Activated gamma-delta T cell treated with anti-CD3 and anti-CD28 coated beads, Interleukin-2, amount 50 U/mL, for 16 hours (primary cell): ENCODE data around the gene SLC9B2.
"Not testable (repeated sequence)": the region's sequence is repeated elsewhere in the genome, so short reads cannot be mapped to it uniquely, and the experiment has no call there.

Experiments
- DNase-seq: peaks from one replicate; pipeline ENCODE4 v3.0.0-alpha.2; 2020; ENCODE audit warnings: low read depth

Gene SLC9B2

GRCh38 chr4:103019308-103020124 lies 57.0 kb downstream of the SLC9B2 start, which contains the start of gene SLC9B1:
TSS of gene SLC9B1 (minus strand) at chr4:103019705. CDS start at chr4:102991711, 27,994 bp downstream.
- peak; percentile 92 for DNase-seq

DNA sequence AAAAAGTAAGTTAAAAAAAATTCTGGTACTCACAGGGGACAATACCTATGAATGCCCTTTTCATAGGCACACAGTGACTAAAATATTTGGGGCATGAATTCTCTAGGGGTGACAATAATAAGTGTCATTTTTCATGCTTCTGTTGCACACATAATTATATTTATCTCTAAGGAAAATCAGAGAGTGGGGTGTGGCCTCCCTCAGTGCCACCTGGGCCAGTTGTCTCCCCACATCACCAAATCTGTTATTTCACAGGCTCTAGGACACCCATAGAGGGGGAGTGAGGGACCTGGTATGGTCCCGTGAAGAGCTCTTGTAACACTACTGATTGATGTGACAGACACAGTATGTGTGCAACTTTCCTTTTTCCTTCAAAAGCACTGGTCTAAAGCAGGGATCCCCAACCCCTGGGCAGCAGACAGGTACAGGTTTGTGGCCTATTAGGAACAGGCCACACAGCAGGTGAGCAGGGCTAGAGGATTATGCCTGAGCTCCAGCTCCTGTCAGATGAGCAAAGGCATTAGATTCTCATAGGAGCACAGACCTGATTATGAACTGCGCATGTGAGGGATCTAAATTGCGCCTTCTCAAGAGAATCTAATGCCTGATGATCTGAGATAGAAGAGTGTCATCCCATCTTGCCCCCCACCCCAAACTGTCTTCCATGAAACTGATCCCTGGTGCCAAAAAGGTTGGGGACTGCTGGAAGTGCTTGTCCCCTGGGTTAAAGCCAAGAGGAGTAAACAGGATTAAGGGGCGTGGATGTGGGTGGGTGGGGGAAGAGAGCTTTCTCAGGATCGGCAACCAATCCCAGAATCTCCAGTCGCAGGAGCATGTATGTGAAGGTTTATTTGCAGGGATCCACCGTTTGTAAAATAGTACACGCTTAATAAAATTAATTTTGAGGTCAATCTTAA lies 57.9 kb downstream of the SLC9B2 start:
- DNase-seq = no peak

DNA sequence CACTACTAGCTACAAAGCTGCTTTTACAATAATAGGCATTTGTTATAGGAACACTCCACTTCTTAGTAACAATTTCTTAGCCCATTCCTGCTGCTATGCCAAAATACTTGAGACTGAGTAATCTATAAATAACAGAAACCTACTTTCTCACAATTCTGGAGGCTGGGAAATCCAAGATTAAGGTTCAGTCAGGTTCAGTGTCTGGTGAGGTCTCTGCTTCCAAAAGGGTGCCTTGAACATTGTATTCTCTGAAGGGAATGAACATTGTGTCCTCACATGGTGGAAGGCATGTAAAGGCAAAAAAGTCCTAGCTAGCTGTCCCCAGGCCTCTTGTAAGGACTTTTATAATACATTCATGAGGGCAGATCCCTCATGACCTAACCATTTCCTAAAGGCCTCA lies 64.0 kb downstream of the SLC9B2 start:
- DNase-seq = no peak

DNA sequence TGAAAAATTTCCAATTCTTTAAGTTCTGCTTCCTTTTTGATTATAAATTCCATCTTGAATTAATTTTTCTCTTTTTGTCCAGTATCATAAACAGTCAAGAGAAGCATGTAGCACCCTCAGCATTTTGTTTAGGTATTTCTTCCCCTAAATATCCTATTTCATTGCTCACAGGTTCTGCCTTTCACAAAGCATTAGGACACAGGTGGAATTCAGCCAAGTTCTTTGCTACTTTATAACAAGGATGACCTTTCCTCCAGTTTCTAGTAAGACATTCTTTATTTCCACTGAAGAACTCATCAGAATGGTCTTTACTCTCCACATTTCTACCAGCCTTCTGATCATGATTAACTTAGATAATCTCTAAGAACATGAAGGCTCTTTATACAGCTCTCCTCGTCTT lies 64.5 kb downstream of the SLC9B2 start:
- DNase-seq = no peak

- DNase-seq = no peak
These were observed 65.1 kb downstream of the SLC9B2 start for GRCh38 chr4:103011378-103012025.

DNA sequence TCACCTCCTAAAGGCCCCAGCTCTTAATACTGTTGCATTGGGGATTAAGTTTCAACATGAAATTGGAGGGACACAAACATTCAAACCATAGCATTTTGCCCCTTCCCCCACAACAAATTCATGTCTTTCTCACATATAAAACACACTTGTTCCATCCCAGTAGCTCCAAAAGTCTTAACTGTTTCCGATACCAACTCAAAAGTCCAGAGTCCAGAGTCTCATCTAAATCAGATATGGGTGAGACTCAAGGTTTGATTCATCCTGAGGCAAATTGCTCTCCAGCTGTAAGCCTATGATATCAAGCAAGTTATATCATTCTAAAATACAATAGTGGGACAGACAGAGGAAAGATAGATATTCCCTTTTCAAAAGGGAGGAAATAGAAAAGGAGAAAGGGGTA lies 65.8 kb downstream of the SLC9B2 start:
- DNase-seq = no peak

DNA sequence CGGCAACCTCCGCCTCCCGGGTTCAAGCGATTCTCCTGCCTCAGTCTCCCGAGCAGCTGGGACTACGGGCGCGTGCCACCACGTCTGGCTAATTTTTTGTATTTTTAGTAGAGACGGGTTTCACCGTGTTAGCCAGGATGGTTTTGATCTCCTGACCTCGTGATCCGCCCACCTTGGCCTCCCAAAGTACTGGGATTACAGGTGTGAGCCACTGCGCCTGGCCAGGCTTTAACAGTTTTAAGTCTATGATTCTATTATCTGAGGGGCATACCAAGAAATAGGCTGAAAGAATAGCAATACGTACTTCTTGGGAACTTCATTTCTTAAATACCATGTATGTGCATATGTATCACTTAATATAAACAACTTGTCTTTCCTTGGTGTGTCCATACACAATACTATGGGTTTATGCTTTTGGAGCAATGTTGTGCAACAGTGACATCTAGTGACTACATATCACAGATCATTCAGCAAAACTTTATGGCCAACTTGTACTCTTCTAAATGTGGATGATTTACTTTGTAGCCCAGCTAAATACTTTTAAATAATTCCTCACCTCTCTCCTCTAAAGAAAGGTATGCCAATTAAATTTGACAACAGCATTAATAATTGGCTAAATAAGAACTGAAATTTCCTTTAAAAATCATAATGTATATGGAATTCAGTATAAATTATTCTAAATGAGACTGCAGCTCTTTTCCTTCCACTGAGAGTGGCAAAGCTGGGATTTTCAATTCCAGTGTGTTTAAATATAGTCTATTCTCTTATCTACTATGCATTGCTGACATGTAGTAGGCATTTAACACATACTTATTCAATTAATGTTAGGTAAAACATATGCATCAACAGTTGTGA lies 67.5 kb downstream of the SLC9B2 start:
- DNase-seq = no peak

GRCh38 chr4:103002551-103002950 lies 74.0 kb downstream of the SLC9B2 start:
- no peak for DNase-seq

GRCh38 chr4:102994803-102995202 lies 81.8 kb downstream of the SLC9B2 start:
- DNase-seq = no peak

GRCh38 chr4:102993985-102994384 lies 82.6 kb downstream of the SLC9B2 start:
- not testable (repeated sequence) for DNase-seq

DNA sequence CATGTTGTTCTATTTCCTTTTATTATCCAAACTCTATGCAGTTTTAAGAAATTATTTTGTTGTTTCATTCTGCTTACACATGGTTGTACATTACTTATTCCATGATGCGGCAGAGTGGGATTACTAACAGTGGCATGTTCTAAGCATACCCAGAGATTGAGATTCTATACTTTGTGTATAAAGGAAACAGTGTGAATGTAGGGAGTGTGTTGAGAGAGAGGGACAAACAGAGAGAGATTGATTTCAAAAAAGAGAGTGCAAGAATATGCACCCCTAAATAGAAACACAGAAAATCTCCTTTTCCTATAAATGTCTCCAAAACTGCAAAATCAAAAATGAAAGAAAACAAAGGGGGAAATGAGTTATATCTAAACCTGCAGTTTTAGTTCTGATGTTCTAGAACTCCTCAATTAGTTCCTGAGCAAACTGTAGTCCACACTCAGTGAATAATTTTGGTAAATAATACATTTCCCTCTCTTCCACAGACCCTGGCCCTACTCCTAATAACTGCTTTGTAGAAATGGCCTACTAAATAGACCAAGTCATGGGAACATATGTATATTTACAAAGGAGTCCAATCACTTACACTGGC lies 88.0 kb downstream of the SLC9B2 start:
- DNase-seq = no peak

DNA sequence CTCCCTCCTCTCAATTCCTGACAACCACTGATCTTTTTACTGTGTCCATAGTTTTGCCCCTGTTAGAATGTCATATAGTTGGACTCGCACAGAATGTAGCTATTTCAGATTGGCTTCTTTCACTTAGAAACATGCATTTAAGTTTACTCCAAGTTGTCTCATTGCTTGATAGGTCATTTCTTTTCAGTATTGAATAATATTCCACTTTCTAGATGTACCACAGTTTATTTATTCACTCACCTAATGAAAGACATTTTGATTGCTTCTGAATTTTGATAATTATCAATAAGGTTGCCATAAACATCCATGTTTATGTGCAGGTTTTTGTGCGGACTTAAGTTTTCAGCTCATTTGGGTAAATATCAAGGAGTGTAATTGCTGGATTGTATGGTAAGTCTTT lies 95.6 kb downstream of the SLC9B2 start:
- no peak for DNase-seq
